Choroid plexus epithelial cell (primary cell): ENCODE results near the gene ERG.

Experiments used
- DNase-seq: peaks from one replicate; pipeline ENCODE4 v3.0.0-alpha.2; 2010; ENCODE audit warnings: low read depth
- H3K4me3 ChIP-seq: 2 replicates; pipeline ENCODE4 v1.5.1; 2011; ENCODE audit warnings: low read depth, mild to moderate bottlenecking, control low read depth, low read length, moderate library complexity
- CTCF ChIP-seq: conservative IDR thresholded peaks from 2 replicates; pipeline ENCODE4 v1.5.1; 2011; ENCODE audit warnings: low read depth, mild to moderate bottlenecking, control low read depth, inconsistent platforms, low read length, moderate library complexity

ERG gene

GRCh38 chr21:38367646-38368045 is 130.6 kb downstream of the ERG start:
- TF ChIP-seq CTCF: no peak
- H3K4me3 ChIP-seq: no peak overlapping the region
- peak; percentile 44 for DNase-seq

GRCh38 chr21:38365521-38365920 is 132.8 kb downstream of the ERG start:
- no peak for DNase-seq
- no peak overlapping the region for H3K4me3 ChIP-seq
- TF ChIP-seq CTCF: no peak

- TF ChIP-seq CTCF: no peak
- DNase-seq: no peak
- no peak overlapping the region for H3K4me3 ChIP-seq
These were observed 134.6 kb downstream of the ERG start for GRCh38 chr21:38363693-38364092.

GRCh38 chr21:38361324-38361723 is 137.0 kb downstream of the ERG start:
- no peak for DNase-seq
- no peak for TF ChIP-seq CTCF
- H3K4me3 ChIP-seq: no peak overlapping the region

- DNase-seq: no peak
- no peak for TF ChIP-seq CTCF
- no peak overlapping the region for H3K4me3 ChIP-seq
These were observed 138.4 kb downstream of the ERG start for GRCh38 chr21:38359835-38360234.

GRCh38 chr21:38359090-38359489 is 139.2 kb downstream of the ERG start:
- no peak for DNase-seq
- no peak for TF ChIP-seq CTCF

GRCh38 chr21:38358666-38359065 is 139.6 kb downstream of the ERG start:
- H3K4me3 ChIP-seq: no peak overlapping the region
- DNase-seq: no peak
- no peak for TF ChIP-seq CTCF

More at GRCh38 chr21:38359090-38359489, 139.2 kb downstream of the ERG start:
- H3K4me3 ChIP-seq: no peak overlapping the region
